DOHH2 (cell line): ENCODE data around the gene STPG3.

Source experiments
- CTCF ChIP-seq: fragments of 200-600 bp; sonication (generic); IDR thresholded peaks from one replicate; pipeline ENCODE4 v1.5.1; 2014; ENCODE audit warnings: antibody characterized with exemption, mild to moderate bottlenecking, low read depth, low read length; ENCODE audit not compliant: poor library complexity, severe bottlenecking
- EZH2phosphoT487 ChIP-seq: fragments of 200-600 bp; sonication (generic); IDR thresholded peaks from 2 replicates; pipeline ENCODE4 v1.6.1; 2017; ENCODE audit warnings: borderline replicate concordance, mild to moderate bottlenecking, antibody characterized with exemption, low read length, moderate library complexity, mixed read lengths

GRCh38 chr9:137255448-137256114, 4.5 kb downstream of the STPG3 start:
- no peak for TF ChIP-seq CTCF
- no peak for TF ChIP-seq EZH2phosphoT487
